H1 (cell line): Measurements from ENCODE around the gene RBM19. TPM values are rescaled to one million over a fixed set of nuclear protein-coding genes. Genes with fewer than 3 reads are reported as not detected.

Experiments used
- CTCF ChIA-PET: fragments of 300-600 bp; sonication (Branson Sonifier 250); formaldehyde crosslinking; loops from one replicate; lab custom pipeline; 2021; ENCODE audit not compliant: partially characterized antibody; lab: Charles Lee
- POLR2A ChIA-PET: fragments of 300-600 bp; sonication (Branson Sonifier 250); formaldehyde crosslinking; loops from one replicate; lab custom pipeline; 2021; ENCODE audit warnings: inconsistent platforms; ENCODE audit not compliant: partially characterized antibody; lab: Charles Lee
- DNase-seq, 2 experiments: peaks; one replicate each; pipeline versions ENCODE4 v3.0.0 to v3.0.0-alpha.2; 2010 to 2022; ENCODE audit warnings: low spot score in 2 of 2, low read depth in 1 of 2, mixed read lengths in 1 of 2
- FAIRE-seq: peaks from 2 replicates; lab custom pipeline; 2011; peaks lifted over from hg19 to GRCh38; lab: Jason Lieb, UNC
- H2AFZ ChIP-seq: 2 replicates; pipeline ENCODE4 v1.8.1; 2012; ENCODE audit warnings: low read length, inconsistent platforms
- H2AK5ac ChIP-seq: 2 replicates; pipeline ENCODE4 v1.6.1; 2013; ENCODE audit warnings: low read depth, low read length
- H2BK120ac ChIP-seq: replicated peaks from 2 replicates; pipeline ENCODE3; 2013; ENCODE audit warnings: low read depth, low read length, inconsistent platforms
- H2BK12ac ChIP-seq: 2 replicates; pipeline ENCODE4 v1.6.1; 2013; ENCODE audit warnings: low read depth, low read length
- H2BK15ac ChIP-seq: 2 replicates; pipeline ENCODE4 v1.6.1; 2013; ENCODE audit warnings: low read length
- H2BK20ac ChIP-seq: 2 replicates; pipeline ENCODE4 v1.6.1; 2013; ENCODE audit warnings: low read length
- H2BK5ac ChIP-seq: 2 replicates; pipeline ENCODE4 v1.6.1; 2013; ENCODE audit warnings: low read depth, low read length
- H3K14ac ChIP-seq: 2 replicates; pipeline ENCODE4 v1.6.1; 2013; ENCODE audit warnings: inconsistent platforms; ENCODE audit not compliant: insufficient read length
- H3K18ac ChIP-seq: 2 replicates; pipeline ENCODE4 v1.6.1; 2013; ENCODE audit warnings: low read length; ENCODE audit errors: extremely low read depth
- H3K23ac ChIP-seq: 2 replicates; pipeline ENCODE4 v1.6.1; 2013; ENCODE audit warnings: inconsistent platforms; ENCODE audit not compliant: insufficient read length
- H3K23me2 ChIP-seq: 2 replicates; pipeline ENCODE4 v1.6.1; 2013; ENCODE audit warnings: low read depth, low read length
- H3K27ac ChIP-seq: 2 replicates; pipeline ENCODE4 v1.6.1; 2011; ENCODE audit warnings: low read depth, low read length, inconsistent platforms
- H3K27me3 ChIP-seq, 4 experiments: replicated peaks in 1 of 4; 1 replicate in 1 of 4; 2 replicates in 3 of 4; pipeline versions ENCODE4 v1.6.1 to v1.8.1; 2011 to 2013; ENCODE audit warnings: low read length in 3 of 4, mild to moderate bottlenecking in 3 of 4, inconsistent platforms in 2 of 4, mixed read lengths in 2 of 4, moderate library complexity in 1 of 4; ENCODE audit not compliant: control insufficient read depth in 3 of 4, insufficient read depth in 3 of 4; ENCODE audit errors: extremely low read depth in 1 of 4
- H3K36me3 ChIP-seq, 4 experiments: 2 replicates each; pipeline versions ENCODE4 v1.6.1 to v1.8.1; 2011 to 2013; ENCODE audit warnings: mild to moderate bottlenecking in 4 of 4, low read length in 3 of 4, moderate library complexity in 2 of 4, control low read depth in 1 of 4, inconsistent platforms in 1 of 4; ENCODE audit not compliant: insufficient read depth in 4 of 4, control insufficient read depth in 2 of 4
- H3K4ac ChIP-seq: replicated peaks from 2 replicates; pipeline ENCODE3; 2013; ENCODE audit warnings: low read length, low read depth, mixed read lengths, inconsistent platforms; ENCODE audit not compliant: insufficient read length
- H3K4me1 ChIP-seq, 4 experiments: replicated peaks in 1 of 4; 1 replicate in 1 of 4; 2 replicates in 3 of 4; pipeline versions ENCODE4 v1.6.1 to v1.8.1; 2011 to 2013; ENCODE audit warnings: low read length in 3 of 4, inconsistent platforms in 2 of 4, mixed read lengths in 1 of 4; ENCODE audit not compliant: insufficient read depth in 4 of 4, control insufficient read depth in 3 of 4
- H3K4me2 ChIP-seq, 2 experiments: 2 replicates each; pipeline versions ENCODE4 v1.6.1 to v1.8.1; 2011 to 2013; ENCODE audit warnings: low read depth in 2 of 2, low read length in 2 of 2, control low read depth in 1 of 2, inconsistent platforms in 1 of 2, mild to moderate bottlenecking in 1 of 2; ENCODE audit not compliant: insufficient read depth in 1 of 2
- H3K4me3 ChIP-seq, 4 experiments: fragments of 200-600, 300-600 bp in 1 of 4; sonication (generic), shearing (Covaris generic), sonication (Bioruptor Twin) in 1 of 4; 2 replicates each; pipeline versions ENCODE4 v1.5.1 to v1.8.1; 2011 to 2016; ENCODE audit warnings: low read length in 4 of 4, low read depth in 3 of 4, control low read depth in 2 of 4, inconsistent platforms in 2 of 4, mild to moderate bottlenecking in 2 of 4, mixed read lengths in 1 of 4, moderate library complexity in 1 of 4; ENCODE audit not compliant: insufficient read depth in 2 of 4; ENCODE audit errors: extremely low read depth in 1 of 4
- H3K56ac ChIP-seq: replicated peaks from 2 replicates; pipeline ENCODE3; 2013; ENCODE audit warnings: low read depth, mild to moderate bottlenecking, mixed read lengths, low read length, inconsistent platforms; ENCODE audit not compliant: insufficient read length
- H3K79me1 ChIP-seq: 2 replicates; pipeline ENCODE4 v1.6.1; 2013; ENCODE audit warnings: low read depth, low read length, control low read depth
- H3K79me2 ChIP-seq, 2 experiments: 2 replicates each; pipeline versions ENCODE4 v1.6.1 to v1.8.1; 2012 to 2013; ENCODE audit warnings: low read length in 2 of 2, mild to moderate bottlenecking in 2 of 2, inconsistent platforms in 1 of 2; ENCODE audit not compliant: insufficient read depth in 2 of 2, control insufficient read depth in 1 of 2
- H3K9ac ChIP-seq, 4 experiments: replicated peaks in 1 of 4; 1 replicate in 1 of 4; 2 replicates in 3 of 4; pipeline versions ENCODE4 v1.6.1 to v1.8.1; 2011 to 2013; ENCODE audit warnings: low read depth in 3 of 4, low read length in 3 of 4, control low read depth in 2 of 4, mild to moderate bottlenecking in 2 of 4, moderate library complexity in 2 of 4, inconsistent platforms in 1 of 4; ENCODE audit errors: extremely low read depth in 1 of 4
- H3K9me3 ChIP-seq, 2 experiments: 2 replicates each; pipeline versions ENCODE4 v1.6.1 to v1.8.1; 2012 to 2013; ENCODE audit warnings: mild to moderate bottlenecking in 2 of 2, moderate library complexity in 2 of 2, control low read depth in 1 of 2, inconsistent platforms in 1 of 2, low read depth in 1 of 2, low read length in 1 of 2, mixed read lengths in 1 of 2; ENCODE audit not compliant: insufficient read depth in 2 of 2
- H4K20me1 ChIP-seq, 2 experiments: replicated peaks in 1 of 2; 2 replicates each; pipeline versions ENCODE3 to v1.8.1; 2011 to 2013; ENCODE audit warnings: inconsistent platforms in 2 of 2, low read length in 2 of 2, mild to moderate bottlenecking in 1 of 2; ENCODE audit not compliant: insufficient read depth in 2 of 2, control insufficient read depth in 1 of 2
- H4K5ac ChIP-seq: 2 replicates; pipeline ENCODE4 v1.6.1; 2013; ENCODE audit warnings: low read length, low read depth, mixed read lengths, inconsistent platforms; ENCODE audit not compliant: insufficient read length
- H4K8ac ChIP-seq: 2 replicates; pipeline ENCODE4 v1.8.0; 2013; ENCODE audit warnings: mild to moderate bottlenecking, moderate library complexity, low read length, inconsistent platforms; ENCODE audit not compliant: insufficient read depth; ENCODE audit errors: extremely low read depth
- H4K91ac ChIP-seq: replicated peaks from 2 replicates; pipeline ENCODE3; 2013; ENCODE audit warnings: low read length, mixed read lengths, inconsistent platforms; ENCODE audit not compliant: insufficient read length
- RXRA ChIP-seq: IDR thresholded peaks from 2 replicates; pipeline ENCODE4 v1.6.1; 2011; ENCODE audit warnings: low read depth, mild to moderate bottlenecking, low read length, moderate library complexity; ENCODE audit not compliant: insufficient read depth
- WGBS, 2 experiments: shearing (Covaris generic) in 1 of 2; methylation state at CpG; one replicate each; pipeline versions ENCODE4 v1.1.6 to v1.1.7; 2013 to 2015; ENCODE audit warnings: low lambda C conversion rate in 2 of 2, mixed read lengths in 2 of 2, inconsistent platforms in 1 of 2, low coverage in 1 of 2, missing lambda C conversion rate in 1 of 2; ENCODE audit not compliant: insufficient replicate concordance in 2 of 2, insufficient coverage in 1 of 2, insufficient read length in 1 of 2; ENCODE audit errors: extremely low coverage in 1 of 2, missing lambda C conversion rate in 1 of 2; 5-methylcytosine and 5-hydroxymethylcytosine counted together
- polyA plus RNA-seq, 7 experiments: library from polyadenylated mRNA; depleted of rRNA in 3 of 7; stranded (reverse) in 5 of 7; unstranded in 2 of 7; fragments of >200 nt in 5 of 7; fragments of 200-250 nt in 2 of 7; gene quantifications; 1 replicate in 5 of 7; 2 replicates in 1 of 7; 4 replicates in 1 of 7; pipeline versions ENCODE4 v1.2.1 to v1.2.3, GENCODE V29; 2011 to 2013; ENCODE audit warnings: missing spikeins in 2 of 7, mixed read lengths in 2 of 7
- total RNA-seq: library from RNA; stranded (reverse); fragmentation: NEBNext Ultra II Directional; extraction: Animal tissue kit (Norgen Biotek cat#: 25700); gene quantifications from 2 replicates; pipeline ENCODE4 v1.2.1, GENCODE V29; 2021
- TF ChIP-seq, protein P1 (sequence below): IDR thresholded peaks from 2 replicates; pipeline ENCODE4 v1.6.1; 2011; ENCODE audit warnings: low read length, improper control_type of control experiment

RBM19 gene
- total and polyA plus RNA-seq, 2 of the 8 experiments (the other 6 are each of a cell fraction or from before 2014, with no cell fraction given) = 23.4 to 61.9 TPM

DNA sequence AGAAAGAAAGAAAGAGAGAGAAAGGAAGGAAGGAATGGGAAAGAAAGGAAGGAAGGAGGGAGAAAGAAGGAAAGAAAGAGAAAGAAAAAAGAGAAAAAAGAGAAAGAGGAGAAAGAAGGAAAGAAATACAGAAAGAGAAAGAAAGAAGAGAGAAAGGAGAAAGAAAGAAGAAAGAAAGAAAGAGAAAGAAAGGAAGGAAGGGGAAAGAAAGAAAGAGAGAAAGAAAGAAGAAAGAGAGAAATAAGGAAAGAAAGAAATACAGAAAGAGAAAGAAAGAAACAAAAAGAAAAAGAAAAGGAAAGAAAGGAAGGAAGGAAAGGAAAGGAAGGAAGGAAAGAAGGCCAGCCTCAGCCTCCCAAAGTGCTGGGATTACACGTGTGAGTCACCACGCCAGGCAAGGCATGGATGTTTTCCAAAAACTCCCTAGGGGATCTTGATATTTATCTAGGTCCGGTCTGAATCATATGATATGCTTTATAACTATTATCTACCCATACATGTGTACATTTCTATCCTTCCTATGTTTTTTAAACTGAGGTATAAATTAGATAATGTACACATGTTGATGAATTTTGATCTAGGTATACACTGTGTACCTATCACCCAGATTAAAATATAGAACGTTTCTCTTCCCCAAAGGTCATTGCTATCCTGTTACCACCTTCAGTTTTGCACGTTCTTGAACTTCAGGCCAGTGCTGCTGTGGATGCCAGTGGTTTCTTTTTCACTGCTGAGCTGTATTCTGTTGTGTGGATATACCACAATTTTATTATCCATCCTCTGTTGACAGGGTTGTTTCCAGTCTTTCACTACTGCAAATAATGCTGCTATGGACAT, 177.9 kb downstream of the RBM19 start:
- no peak overlapping the region for H4K91ac ChIP-seq
- H2AK5ac ChIP-seq = no peak overlapping the region
- no peak overlapping the region for H2BK12ac ChIP-seq
- CTCF ChIA-PET = interaction anchor here (1.2 to 1.3 kb wide), 4 partner anchors 11 to 308 kb away, joined by 3 to 8 read pairs (median 4); no protein-coding TSS in a partner anchor
- H4K20me1 ChIP-seq = no peaks in the 10 kb centered on the region
- DNase-seq (no peak), FAIRE-seq (no peak)
- H2BK15ac ChIP-seq = no peak overlapping the region
- no peaks in the 10 kb centered on the region for H3K36me3 ChIP-seq
- no peak overlapping the region for H3K9ac ChIP-seq
- TF ChIP-seq RXRA = no peak
- TF ChIP-seq, protein P1, sequence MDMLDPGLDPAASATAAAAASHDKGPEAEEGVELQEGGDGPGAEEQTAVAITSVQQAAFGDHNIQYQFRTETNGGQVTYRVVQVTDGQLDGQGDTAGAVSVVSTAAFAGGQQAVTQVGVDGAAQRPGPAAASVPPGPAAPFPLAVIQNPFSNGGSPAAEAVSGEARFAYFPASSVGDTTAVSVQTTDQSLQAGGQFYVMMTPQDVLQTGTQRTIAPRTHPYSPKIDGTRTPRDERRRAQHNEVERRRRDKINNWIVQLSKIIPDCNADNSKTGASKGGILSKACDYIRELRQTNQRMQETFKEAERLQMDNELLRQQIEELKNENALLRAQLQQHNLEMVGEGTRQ = no peak
- H3K79me2 ChIP-seq = no peaks in the 10 kb centered on the region
- no peak overlapping the region for H3K27ac ChIP-seq
- POLR2A ChIA-PET = interaction anchor here (1.5 kb wide), 1 partner anchor 10 kb away, joined by 5 read pairs; no protein-coding TSS in a partner anchor
- no peaks in the 10 kb centered on the region for H3K23me2 ChIP-seq
- no peak overlapping the region for H3K56ac ChIP-seq
- H4K8ac ChIP-seq = no peak overlapping the region
- H3K9me3 ChIP-seq = peaks cover 0 to 7% of the 10 kb centered on the region in 2 experiments; a peak in 1 of 4 replicates
- H3K4me1 ChIP-seq = no peaks in the 10 kb centered on the region
- no peak overlapping the region for H2BK120ac ChIP-seq
- no peak overlapping the region for H3K4me3 ChIP-seq
- no peak overlapping the region for H3K4ac ChIP-seq
- H4K5ac ChIP-seq = no peak overlapping the region
- H3K23ac ChIP-seq = no peak overlapping the region
- WGBS, 2 experiments = 91% methylated on average over 5 of the region's 5 CpGs; no CpG with 5 or more reads in 1 of the 2 experiments
- H3K14ac ChIP-seq = no peak overlapping the region
- H3K18ac ChIP-seq = no peak overlapping the region
- H2BK20ac ChIP-seq = no peak overlapping the region
- no peak overlapping the region for H2AFZ ChIP-seq
- no peaks in the 10 kb centered on the region for H3K79me1 ChIP-seq
- H3K4me2 ChIP-seq = no peak overlapping the region
- H3K27me3 ChIP-seq = no peaks in the 10 kb centered on the region
- H2BK5ac ChIP-seq = no peak overlapping the region
